ENCODE data around the gene EYA2.

DNA sequence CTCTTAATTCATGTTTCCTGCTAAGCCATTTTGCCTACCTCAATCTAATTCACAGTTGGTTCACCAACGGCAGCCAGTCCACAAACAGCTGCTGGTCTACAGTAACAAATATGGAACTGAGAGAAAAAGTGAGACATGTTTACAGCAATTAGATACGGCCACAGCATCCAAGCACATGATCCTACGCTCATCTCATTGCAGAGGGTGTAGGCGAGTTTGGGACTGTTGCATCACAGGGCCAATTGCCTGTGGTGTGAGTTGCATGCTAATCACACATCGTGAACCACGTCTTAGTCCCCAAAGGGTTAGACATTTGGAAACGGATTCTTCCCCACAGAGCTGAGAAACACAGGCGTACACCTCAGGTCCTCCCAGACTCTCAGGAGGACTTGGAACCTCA, 166.9 kb downstream of the EYA2 start:
- no peak for TF ChIP-seq EZH2 (IDR thresholded peaks at IDR 0.05)
- TF ChIP-seq POLR2AphosphoS5 (IDR thresholded peaks at IDR 0.05; ENCODE audit: borderline replicate concordance, low read depth, low read length) = no peak
- no peak for TF ChIP-seq FOXP2 (optimal IDR thresholded peaks at IDR 0.05; ENCODE audit: control extremely low read depth, extremely low read length, insufficient read depth)

Measured in SK-N-MC (cell line).